GM18907 (cell line): ENCODE results near the gene COL23A1.
A peak's percentile ranks its signal among the peaks of the same experiment; 100 is the strongest.
"Not testable (repeated sequence)": the region's sequence is repeated elsewhere in the genome, so short reads cannot be mapped to it uniquely, and the experiment has no call there.

Experiments
- ATAC-seq: cut with Tn5 transposase; IDR thresholded peaks from one replicate; pipeline ENCODE4 v1.9.1; 2021; ENCODE audit warnings: mild to moderate bottlenecking, moderate library complexity; ENCODE audit not compliant: unreplicated experiment

Gene COL23A1

GRCh38 chr5:178236126-178236525 is 354.1 kb downstream of the COL23A1 start:
- ATAC-seq = no peak

DNA sequence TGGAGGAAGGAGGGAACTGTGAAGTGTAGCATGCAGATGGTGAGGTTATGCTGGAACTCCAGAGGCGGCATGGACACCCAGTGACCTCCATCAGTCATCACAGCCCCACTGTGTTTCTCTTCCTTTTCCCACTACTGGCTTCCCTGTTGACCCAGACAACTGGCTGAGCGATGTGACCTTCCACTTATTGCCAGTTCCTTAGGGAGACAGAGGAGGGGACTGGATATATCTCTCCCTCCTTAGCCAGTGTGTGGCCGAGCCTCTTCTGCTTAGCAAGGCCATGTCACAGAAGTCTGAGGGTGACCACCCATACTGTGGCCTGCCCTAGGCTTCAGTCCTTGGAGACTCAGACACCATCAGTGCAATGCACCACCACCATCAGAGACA is 354.6 kb downstream of the COL23A1 start:
- ATAC-seq = no peak

DNA sequence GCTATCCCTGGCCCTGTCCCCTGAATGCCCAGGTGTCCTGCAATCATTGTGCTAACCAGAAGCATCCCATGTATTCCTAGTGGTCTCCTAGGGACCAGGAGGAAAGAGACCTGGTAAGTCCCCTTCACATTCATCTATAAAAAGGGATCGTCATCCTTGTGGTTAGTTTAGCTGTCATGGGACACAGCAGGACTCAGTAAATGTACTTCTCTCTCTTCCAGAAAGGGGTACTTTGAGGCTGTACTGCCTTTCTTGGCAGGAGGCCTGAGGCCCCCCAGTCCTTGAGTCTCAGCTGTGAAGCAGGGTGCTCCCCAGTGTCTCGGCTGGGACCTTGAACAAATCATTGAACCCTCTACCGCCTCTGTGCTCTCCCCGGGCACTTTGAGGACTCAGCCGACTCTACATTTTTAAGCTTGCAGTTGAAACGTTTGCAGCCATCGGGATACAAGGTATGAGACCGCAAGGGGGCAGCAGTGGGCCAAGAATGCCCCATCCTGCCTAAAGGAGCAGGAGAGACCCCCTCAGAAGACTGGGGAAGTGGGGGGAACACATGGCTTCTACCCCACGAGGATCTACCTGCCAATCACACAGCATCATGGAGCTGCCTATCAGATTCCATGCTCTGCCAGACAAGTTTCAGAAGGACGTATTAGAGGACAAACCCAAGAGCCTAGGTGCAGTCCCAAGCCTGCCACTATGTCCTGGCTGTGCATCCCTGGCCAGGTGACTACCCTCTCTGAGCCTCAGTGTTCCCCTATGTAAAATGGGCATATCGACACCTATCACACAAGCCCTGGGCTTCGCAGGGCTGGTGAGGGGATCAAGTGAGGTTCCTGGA is 355.2 kb downstream of the COL23A1 start:
- peak; percentile 23 for ATAC-seq

- ATAC-seq = no peak
These were observed 356.0 kb downstream of the COL23A1 start for GRCh38 chr5:178234121-178234749.

DNA sequence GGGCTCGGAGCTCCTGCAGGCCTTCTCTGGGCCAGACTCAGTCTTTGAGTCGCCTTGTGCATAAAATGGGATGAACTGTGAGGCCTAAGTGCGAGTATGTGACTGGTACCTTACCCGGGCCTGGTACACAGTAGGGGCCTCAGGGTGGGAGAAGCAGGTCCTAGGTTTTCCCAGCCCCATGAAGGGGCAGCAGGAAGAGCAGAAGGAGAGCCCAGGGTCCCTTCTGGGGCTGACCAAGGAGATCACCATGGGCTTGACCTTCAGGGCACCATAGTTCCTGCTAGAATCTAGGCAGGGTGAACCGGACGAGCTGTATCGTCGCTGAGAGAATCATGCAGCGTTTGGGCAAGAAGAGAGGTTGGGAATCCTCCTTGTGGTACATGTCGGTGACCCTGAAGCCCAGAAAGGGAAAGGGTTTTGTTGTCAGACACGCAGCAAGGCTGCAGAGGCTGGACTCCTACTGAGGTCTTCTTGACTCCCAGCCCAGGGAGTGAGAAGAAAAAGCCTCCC is 357.2 kb downstream of the COL23A1 start:
- no peak for ATAC-seq

DNA sequence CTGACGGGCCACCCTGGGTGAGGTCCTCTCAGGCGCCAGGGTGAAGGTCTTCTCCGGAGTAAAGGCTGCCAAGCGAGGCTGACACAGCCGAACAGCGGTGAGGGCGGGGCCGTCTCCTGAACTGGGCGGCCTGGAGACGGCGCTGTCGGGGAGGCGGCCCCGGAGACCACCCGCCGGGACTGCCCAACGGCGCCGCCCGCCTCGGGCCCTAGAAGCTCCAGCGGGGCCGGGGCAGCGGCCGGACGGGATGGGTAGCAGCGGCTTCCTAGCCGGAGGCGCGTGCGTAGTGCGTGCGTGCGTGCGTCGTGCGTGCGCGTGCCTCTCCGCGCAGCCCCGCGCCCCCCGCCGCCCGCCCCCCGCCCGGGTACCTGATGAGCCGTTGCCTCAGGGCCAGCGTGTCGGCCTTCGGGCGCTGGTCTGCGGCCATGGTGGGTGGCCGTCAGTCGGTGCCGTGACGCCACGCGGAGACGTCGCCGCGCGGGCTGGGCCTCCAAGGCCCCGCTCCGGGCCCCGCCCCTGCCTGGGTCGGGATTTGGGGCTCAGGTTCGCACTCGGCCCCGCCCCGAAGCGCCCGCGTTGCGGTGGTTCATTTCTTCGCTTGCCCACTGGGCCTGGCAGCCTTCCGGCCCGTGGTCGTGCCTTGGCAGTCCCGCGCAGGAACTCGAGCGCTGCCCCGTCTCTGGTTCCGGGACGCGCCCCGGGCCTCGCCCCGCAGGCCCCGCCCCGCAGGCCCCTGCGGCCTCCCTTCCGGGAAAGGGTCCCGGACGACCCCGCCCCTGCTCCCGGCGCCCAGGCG is 357.9 kb downstream of the COL23A1 start, which contains the start of gene PHYKPL:
TSS of gene PHYKPL (minus strand) at position 679 of the 796 bp plus-strand sequence. CDS start at position 427, 252 bp downstream.
- ATAC-seq = peak; percentile 64

DNA sequence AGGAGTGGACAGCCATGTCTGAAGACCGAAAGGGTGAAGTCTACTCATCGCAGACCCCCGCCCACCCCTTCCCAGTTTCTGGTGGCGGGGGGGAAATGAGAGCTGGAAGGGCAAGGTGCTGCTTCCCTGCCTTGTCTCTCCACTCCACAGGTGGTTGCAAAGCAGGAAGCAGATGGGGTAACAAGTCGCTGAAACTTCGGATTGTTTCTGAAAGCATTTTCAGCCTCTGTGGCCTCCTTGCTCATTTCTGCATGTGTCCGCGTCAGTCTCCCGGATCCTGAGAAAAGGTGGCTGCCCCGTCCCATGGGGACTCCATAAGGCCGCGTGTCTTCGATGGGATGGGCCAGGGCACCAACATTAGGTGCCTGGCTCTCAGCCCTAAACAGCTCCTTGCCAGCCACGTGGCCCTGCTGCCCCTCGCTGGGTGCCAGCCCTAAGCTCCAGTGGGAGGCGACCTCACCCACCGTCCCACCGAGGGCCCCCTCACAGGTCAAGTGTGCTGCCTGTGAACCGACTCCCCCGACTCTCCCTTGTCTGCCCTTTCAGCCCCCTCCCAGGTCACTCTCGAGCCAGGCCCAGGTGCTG is 358.6 kb downstream of the COL23A1 start:
- no peak for ATAC-seq

- no peak for ATAC-seq
These were observed 359.2 kb downstream of the COL23A1 start for GRCh38 chr5:178230879-178231538.

DNA sequence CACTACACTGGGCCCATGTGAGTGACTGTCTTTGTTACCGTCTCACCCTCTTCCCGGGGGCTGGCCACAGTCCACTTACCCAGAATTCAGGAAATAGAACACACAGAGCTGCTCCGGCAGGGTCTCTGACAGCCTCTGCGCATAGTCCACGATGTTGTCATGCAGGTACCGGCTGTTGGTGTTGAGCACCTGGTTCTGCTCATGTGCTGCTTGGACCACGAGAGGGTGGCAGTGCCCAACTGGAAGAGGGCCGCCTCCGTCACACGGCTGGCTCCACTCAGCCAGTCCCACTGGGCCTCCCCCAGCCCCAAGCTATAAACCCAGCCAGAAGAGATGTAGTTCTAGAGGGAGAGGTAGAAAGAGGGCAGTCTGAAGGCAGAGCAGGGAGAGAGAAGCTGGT is 360.3 kb downstream of the COL23A1 start:
- ATAC-seq = no peak

GRCh38 chr5:178229111-178229510 is 361.1 kb downstream of the COL23A1 start:
- ATAC-seq = not testable (repeated sequence)

GRCh38 chr5:178228609-178229008 is 361.6 kb downstream of the COL23A1 start:
- no peak for ATAC-seq

DNA sequence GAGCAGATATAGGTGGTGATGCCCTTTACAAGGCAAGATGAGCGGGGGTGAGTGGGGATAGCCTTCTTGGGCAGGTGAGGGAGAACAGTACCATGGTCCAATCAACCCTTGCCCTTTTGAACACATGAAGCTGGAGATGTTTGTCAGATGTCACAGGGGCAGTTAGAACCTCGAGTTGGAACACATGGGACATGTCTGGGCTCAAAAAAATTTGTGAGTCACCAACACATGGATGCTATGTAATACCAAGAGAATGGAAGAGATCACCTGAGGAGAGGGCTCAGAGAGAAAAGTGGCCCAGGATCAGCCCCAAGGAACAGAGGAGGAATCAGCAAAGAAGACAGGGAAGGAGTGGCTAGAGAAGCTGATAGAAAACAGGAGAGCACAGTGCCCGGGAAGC is 362.3 kb downstream of the COL23A1 start:
- ATAC-seq = no peak

DNA sequence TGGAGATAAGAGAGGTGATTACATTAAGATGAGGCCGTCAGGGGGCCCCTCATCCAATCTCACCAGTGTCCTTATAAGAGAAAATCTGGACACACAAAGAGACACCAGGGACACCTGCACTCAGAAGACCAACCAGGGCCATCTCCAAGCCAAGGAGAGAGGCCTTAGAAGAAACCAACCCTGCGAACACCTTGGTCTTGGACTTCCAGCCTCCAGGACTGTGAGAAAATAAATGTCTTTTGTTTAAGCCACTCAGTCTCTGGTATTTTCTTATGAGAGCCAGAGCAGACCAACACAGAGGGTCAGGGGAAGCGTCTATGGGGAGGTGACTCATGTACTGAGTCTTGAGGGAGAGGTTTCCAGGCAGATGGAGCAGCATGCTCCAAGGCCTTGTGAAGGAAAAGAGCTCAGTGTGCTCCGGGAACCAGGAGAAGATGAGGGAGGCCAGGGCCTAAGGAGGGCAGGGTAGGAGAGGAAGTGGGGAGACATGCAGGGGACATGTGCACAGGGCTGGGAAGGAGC is 363.0 kb downstream of the COL23A1 start:
- no peak for ATAC-seq

GRCh38 chr5:178225174-178225573 is 365.0 kb downstream of the COL23A1 start:
- no peak for ATAC-seq

GRCh38 chr5:178224403-178224802 is 365.8 kb downstream of the COL23A1 start:
- ATAC-seq = no peak

GRCh38 chr5:178223828-178224335 is 366.3 kb downstream of the COL23A1 start:
- ATAC-seq = no peak

GRCh38 chr5:178223196-178223773 is 366.9 kb downstream of the COL23A1 start:
- ATAC-seq = no peak

DNA sequence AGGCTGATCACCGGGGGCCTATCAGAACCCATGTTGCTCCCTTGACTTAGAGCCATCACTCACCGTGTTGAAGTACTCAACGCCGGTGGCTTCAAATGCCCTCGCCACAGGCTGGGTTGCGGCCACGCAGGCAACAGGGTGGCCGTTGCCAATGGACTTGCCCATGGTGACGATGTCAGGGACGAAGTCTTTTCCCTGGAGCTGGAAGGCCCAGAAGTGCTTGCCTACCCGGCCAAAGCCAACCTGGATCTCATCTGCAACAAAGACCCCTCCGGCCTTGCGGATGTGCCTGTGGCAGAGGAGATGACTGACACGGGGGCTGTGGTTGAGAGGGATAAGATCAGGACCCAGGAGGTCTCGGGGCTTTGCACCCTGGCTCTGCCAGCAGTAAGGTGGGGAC is 367.9 kb downstream of the COL23A1 start:
- no peak for ATAC-seq

GRCh38 chr5:178221853-178222252 is 368.3 kb downstream of the COL23A1 start:
- no peak for ATAC-seq

- ATAC-seq = no peak
These were observed 368.9 kb downstream of the COL23A1 start for GRCh38 chr5:178221282-178221681.
